ENCODE results near the gene D2HGDH. TPM values are rescaled to one million over a fixed set of nuclear protein-coding genes. Genes with fewer than 3 reads are reported as not detected.

Gene D2HGDH
- 18.3 and 21.9 TPM in 2 replicates for total RNA-seq

DNA sequence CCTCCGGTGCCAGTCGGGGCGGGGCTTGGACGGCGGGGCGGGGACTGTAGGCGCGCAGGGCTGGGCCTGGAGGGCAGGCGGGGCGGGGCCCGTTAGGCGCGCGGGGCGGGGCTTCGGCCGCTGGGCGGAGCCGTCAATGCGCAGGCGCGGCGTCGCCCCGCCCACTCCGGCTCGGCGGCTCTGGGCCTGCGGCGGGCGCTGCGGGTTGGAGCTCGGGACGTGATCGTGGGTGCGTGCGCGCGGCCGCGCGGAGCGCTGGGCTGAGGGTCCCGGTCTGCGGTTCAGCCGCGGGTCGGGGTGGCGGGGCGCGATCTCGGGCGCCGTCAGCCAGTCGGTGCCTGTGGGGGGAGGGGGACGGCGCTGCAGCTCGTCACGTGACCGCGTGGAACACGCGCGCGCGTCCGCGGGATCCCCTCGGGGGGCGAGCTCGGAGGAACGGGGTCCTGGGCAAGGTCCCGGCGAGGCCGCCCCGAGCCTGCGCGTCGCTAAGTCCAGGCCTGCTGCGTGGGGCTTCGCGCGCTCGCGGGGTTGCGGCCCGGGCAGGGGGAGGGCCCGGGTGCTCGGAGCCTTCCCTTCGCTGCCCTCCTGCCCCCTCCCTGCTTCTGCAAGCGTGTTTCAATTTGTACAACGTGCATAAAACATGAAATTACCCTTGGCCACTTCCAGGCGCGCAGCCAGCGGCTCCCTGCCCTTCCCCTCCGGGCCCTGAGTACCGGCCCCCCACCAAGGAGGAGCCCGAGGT, at the start of gene D2HGDH:
Gene D2HGDH, plus strand, starts transcription at position 164 of the 742 bp plus-strand sequence. CDS start 595 bp downstream, outside the sequence.

GRCh38 chr2:241686650-241687425, 47.6 kb upstream of the D2HGDH start, which contains the start of gene DTYMK:
DTYMK (minus strand) TSS chr2:241686815; CDS start chr2:241686783, 32 bp downstream.

GRCh38 chr2:241701399-241702154, 32.9 kb upstream of the D2HGDH start, which contains the start of gene ING5:
ING5 (plus strand) TSS chr2:241702039; CDS start chr2:241702066, 27 bp downstream.

DNA sequence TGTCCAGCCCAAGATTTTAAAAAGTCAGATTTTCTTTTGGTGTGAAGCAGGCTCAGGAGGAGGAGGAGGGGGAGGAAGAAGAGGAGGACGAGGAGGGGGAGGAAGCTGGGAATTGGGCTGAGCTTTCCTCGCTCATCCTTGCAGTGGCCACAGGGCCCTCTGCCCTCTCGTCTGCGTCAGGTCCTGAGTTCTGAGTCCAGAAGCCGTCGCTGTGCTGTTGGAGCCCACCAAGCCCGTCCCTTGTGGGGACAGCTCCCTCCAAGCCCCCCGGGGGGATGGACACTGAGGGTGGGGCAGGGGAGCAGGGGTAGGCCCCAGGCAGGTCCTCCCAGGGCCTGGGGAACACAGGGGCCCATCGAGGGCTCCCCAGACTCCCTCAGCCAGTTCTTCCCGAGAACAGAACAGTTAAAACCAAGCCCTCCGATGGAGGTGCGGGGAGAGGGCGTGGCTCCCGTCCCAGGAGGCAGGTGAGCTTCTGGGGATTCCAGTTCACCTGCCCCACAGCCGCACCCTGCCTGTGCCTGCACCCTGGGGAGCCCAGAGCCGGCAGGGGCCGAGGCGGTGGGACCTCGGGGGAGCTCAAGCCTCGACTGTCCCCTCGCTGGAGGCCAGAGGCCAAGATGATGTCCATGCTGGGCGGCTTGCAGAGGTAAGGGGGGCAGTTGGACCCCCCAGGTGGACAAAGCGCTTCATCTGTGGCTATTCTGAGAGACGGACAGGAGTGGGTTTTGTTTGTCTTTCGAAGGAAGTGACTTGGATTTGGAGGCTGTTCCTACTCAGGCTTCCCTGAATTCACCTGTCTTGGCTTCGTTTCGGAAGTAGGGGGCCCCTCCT, 42.1 kb downstream of the D2HGDH start, which contains the start of gene GAL3ST2:
Gene GAL3ST2, plus strand, starts transcription at position 487 of the 834 bp plus-strand sequence. Its CDS starts 134 bp downstream, at position 621.

DNA sequence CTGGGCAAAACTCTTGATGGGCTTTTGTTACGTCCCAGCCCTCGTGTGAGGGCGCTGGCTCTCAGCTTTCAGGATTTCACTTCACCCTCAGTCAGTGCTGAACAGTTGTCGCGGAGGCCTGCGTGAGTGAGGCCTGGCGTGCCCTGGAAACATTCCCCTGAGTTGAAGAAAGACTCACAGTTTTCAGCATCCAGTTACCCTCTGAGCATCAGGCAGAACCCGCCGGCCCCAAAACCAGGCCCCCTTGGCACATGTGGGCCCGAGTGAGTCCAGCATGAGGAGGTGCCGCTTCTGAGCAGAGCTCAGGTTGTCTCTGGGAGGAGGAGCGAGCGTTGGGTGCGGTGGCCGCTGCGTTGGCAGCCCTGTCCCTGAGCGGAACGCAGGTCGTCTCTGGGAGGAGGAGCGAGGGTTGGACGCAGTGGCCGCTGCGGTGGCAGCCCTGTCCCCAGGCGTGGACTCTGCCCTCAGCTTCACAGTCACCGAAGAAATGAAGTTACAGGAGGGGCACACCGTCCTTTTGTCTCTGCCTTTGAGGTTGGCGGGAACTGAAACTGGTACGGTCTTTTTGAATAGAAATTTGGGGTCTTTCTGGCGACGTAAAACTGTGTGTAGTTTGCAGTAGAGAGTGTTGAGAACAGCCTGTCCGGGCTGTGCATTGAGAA, 74.4 kb downstream of the D2HGDH start, which contains the start of gene NEU4:
Gene NEU4, plus strand, starts transcription at position 473 of the 662 bp plus-strand sequence. CDS start 5,292 bp downstream, outside the sequence.

Other genes starting within 250 kb of the D2HGDH start
- gene STK25, start 226.0 kb upstream of the D2HGDH start, total RNA-seq = 196 and 204 TPM in 2 replicates
- 48.3 and 54.0 TPM in 2 replicates for gene BOK, start 175.9 kb upstream of the D2HGDH start, total RNA-seq
- gene THAP4, start 97.5 kb upstream of the D2HGDH start, total RNA-seq = 62.3 and 74.3 TPM in 2 replicates
- 44.4 and 55.4 TPM in 2 replicates for gene ATG4B, start 96.9 kb upstream of the D2HGDH start, total RNA-seq
- 54.5 and 59.5 TPM in 2 replicates for gene DTYMK, start 47.8 kb upstream of the D2HGDH start, total RNA-seq
- gene ING5, start 32.6 kb upstream of the D2HGDH start, total RNA-seq = 11.8 and 18.7 TPM in 2 replicates
- gene GAL3ST2, start 42.2 kb downstream of the D2HGDH start, total RNA-seq = not detected in 2 replicates
- gene NEU4, start 74.6 kb downstream of the D2HGDH start, total RNA-seq = not detected in 2 replicates
- gene PDCD1, start 124.3 kb downstream of the D2HGDH start, total RNA-seq = not detected in 2 replicates
- gene RTP5, start 135.1 kb downstream of the D2HGDH start, total RNA-seq = not detected in 2 replicates